ENCODE data around the gene ANKRD62. TPM values are rescaled to one million over a fixed set of nuclear protein-coding genes. Genes with fewer than 3 reads are reported as not detected.

ANKRD62 gene
- polyA plus RNA-seq, 2 donors: 0.16 to 0.45 TPM

- H3K9me3 ChIP-seq (ENCODE audit: control insufficient read depth in 2 of 2, insufficient read depth in 1 of 2, low read depth in 1 of 2, low read length in 1 of 2): peaks cover 0 to 6% of the 10 kb centered on the region in 2 donors
- peaks cover 0 to 2% of the 10 kb centered on the region in 2 donors for H3K27me3 ChIP-seq (ENCODE audit: control insufficient read depth in 1 of 2, insufficient read depth in 2 of 2, low read length in 2 of 2)
- H3K36me3 ChIP-seq (ENCODE audit: control insufficient read depth in 2 of 2, insufficient read depth in 2 of 2, low read length in 1 of 2): peaks cover 0 to 3% of the 10 kb centered on the region in 2 donors
- H3K4me1 ChIP-seq (ENCODE audit: control insufficient read depth in 2 of 2, insufficient read depth in 2 of 2, low read length in 1 of 2): peaks cover 3 to 26% of the 10 kb centered on the region in 2 donors
- no peak overlapping the region for H3K4me3 ChIP-seq (ENCODE audit: low read depth in 1 of 2, low read length in 2 of 2)
- H3K27ac ChIP-seq (ENCODE audit: low read depth in 2 of 2, low read length in 1 of 2): no peak overlapping the region
- 72 to 82% methylated on average over 17 of the region's 17 CpGs for WGBS, 2 donors
Observed at GRCh38 chr18:12092398-12093229, 1.0 kb upstream of the ANKRD62 start.

GRCh38 chr18:12098374-12098773, 4.7 kb downstream of the ANKRD62 start:
- Histone ChIP-seq H3K27me3 (ENCODE audit: control insufficient read depth in 1 of 2, insufficient read depth in 2 of 2, low read length in 2 of 2) (no peaks in the 10 kb centered on the region), H3K9me3 (ENCODE audit: control insufficient read depth in 2 of 2, insufficient read depth in 1 of 2, low read depth in 1 of 2, low read length in 1 of 2) (no peaks in the 10 kb centered on the region), H3K27ac (ENCODE audit: low read depth in 2 of 2, low read length in 1 of 2) (no peak overlapping the region), H3K36me3 (ENCODE audit: control insufficient read depth in 2 of 2, insufficient read depth in 2 of 2, low read length in 1 of 2) (no peaks in the 10 kb centered on the region), H3K4me3 (ENCODE audit: low read depth in 1 of 2, low read length in 2 of 2) (no peak overlapping the region), H3K4me1 (ENCODE audit: control insufficient read depth in 2 of 2, insufficient read depth in 2 of 2, low read length in 1 of 2) (no peaks in the 10 kb centered on the region)
- WGBS, 2 donors: 78 to 83% methylated on average over 5 of the region's 5 CpGs

DNA sequence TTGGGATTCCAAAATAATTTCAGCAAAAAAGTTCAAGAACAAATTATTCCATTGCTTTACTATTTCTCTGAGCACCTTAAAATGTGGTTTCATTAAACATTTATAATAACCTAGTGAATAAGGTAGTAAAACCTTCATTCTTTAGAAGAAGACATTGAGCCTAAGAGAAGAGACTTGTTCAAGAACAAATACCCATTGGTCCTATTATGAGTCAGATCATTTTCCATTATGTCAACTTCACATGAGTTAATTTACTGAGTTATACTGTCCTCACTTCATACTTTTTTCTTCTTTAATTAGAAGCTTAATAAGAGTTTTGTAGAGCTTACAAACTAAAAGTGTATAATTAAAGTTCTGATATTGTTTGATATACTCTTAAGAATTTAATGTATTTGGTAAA, 5.5 kb downstream of the ANKRD62 start:
- H3K9me3 ChIP-seq (ENCODE audit: control insufficient read depth in 2 of 2, insufficient read depth in 1 of 2, low read depth in 1 of 2, low read length in 1 of 2): no peaks in the 10 kb centered on the region
- no peaks in the 10 kb centered on the region for H3K36me3 ChIP-seq (ENCODE audit: control insufficient read depth in 2 of 2, insufficient read depth in 2 of 2, low read length in 1 of 2)
- no peaks in the 10 kb centered on the region for H3K27me3 ChIP-seq (ENCODE audit: control insufficient read depth in 1 of 2, insufficient read depth in 2 of 2, low read length in 2 of 2)
- no peak overlapping the region for H3K4me3 ChIP-seq (ENCODE audit: low read depth in 1 of 2, low read length in 2 of 2)
- no peaks in the 10 kb centered on the region for H3K4me1 ChIP-seq (ENCODE audit: control insufficient read depth in 2 of 2, insufficient read depth in 2 of 2, low read length in 1 of 2)
- no peak overlapping the region for H3K27ac ChIP-seq (ENCODE audit: low read depth in 2 of 2, low read length in 1 of 2)

DNA sequence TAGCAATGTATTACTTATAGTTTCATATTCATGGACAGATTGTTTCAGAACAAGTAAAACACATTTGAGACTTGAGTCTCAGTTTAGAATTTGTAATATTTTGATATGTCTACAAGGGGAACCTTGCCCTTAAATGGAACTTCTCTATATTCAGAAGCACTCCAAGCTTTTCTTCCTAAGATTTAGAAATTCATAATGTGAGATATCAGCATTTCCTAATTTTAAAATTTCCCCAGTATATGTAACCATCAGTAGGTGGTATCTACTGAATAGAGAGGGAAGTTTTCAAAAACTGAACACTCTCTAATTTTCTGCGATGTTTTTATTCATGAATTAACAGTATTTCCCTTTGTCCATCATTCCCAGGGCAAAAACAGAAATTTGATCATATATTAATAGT, 7.6 kb downstream of the ANKRD62 start:
- Histone ChIP-seq H3K9me3 (ENCODE audit: control insufficient read depth in 2 of 2, insufficient read depth in 1 of 2, low read depth in 1 of 2, low read length in 1 of 2) (no peaks in the 10 kb centered on the region), H3K27me3 (ENCODE audit: control insufficient read depth in 1 of 2, insufficient read depth in 2 of 2, low read length in 2 of 2) (no peaks in the 10 kb centered on the region), H3K4me1 (ENCODE audit: control insufficient read depth in 2 of 2, insufficient read depth in 2 of 2, low read length in 1 of 2) (no peaks in the 10 kb centered on the region), H3K4me3 (ENCODE audit: low read depth in 1 of 2, low read length in 2 of 2) (no peak overlapping the region), H3K36me3 (ENCODE audit: control insufficient read depth in 2 of 2, insufficient read depth in 2 of 2, low read length in 1 of 2) (no peaks in the 10 kb centered on the region), H3K27ac (ENCODE audit: low read depth in 2 of 2, low read length in 1 of 2) (no peak overlapping the region)
- 83 to 96% methylated on average over 1 of the region's 1 CpG for WGBS, 2 donors

GRCh38 chr18:12102136-12102842, 8.6 kb downstream of the ANKRD62 start:
- Histone ChIP-seq H3K36me3 (ENCODE audit: control insufficient read depth in 2 of 2, insufficient read depth in 2 of 2, low read length in 1 of 2) (no peaks in the 10 kb centered on the region), H3K4me3 (ENCODE audit: low read depth in 1 of 2, low read length in 2 of 2) (no peak overlapping the region), H3K9me3 (ENCODE audit: control insufficient read depth in 2 of 2, insufficient read depth in 1 of 2, low read depth in 1 of 2, low read length in 1 of 2) (no peaks in the 10 kb centered on the region), H3K27ac (ENCODE audit: low read depth in 2 of 2, low read length in 1 of 2) (no peak overlapping the region), H3K4me1 (ENCODE audit: control insufficient read depth in 2 of 2, insufficient read depth in 2 of 2, low read length in 1 of 2) (no peaks in the 10 kb centered on the region), H3K27me3 (ENCODE audit: control insufficient read depth in 1 of 2, insufficient read depth in 2 of 2, low read length in 2 of 2) (no peaks in the 10 kb centered on the region)
- WGBS, 2 donors: 58 to 61% methylated on average over 13 of the region's 13 CpGs

GRCh38 chr18:12106471-12106870, 12.8 kb downstream of the ANKRD62 start:
- no peaks in the 10 kb centered on the region for H3K9me3 ChIP-seq (ENCODE audit: control insufficient read depth in 2 of 2, insufficient read depth in 1 of 2, low read depth in 1 of 2, low read length in 1 of 2)
- no peaks in the 10 kb centered on the region for H3K4me1 ChIP-seq (ENCODE audit: control insufficient read depth in 2 of 2, insufficient read depth in 2 of 2, low read length in 1 of 2)
- H3K4me3 ChIP-seq (ENCODE audit: low read depth in 1 of 2, low read length in 2 of 2): no peak overlapping the region
- peaks cover 0 to 3% of the 10 kb centered on the region in 2 donors for H3K27me3 ChIP-seq (ENCODE audit: control insufficient read depth in 1 of 2, insufficient read depth in 2 of 2, low read length in 2 of 2)
- no peaks in the 10 kb centered on the region for H3K36me3 ChIP-seq (ENCODE audit: control insufficient read depth in 2 of 2, insufficient read depth in 2 of 2, low read length in 1 of 2)
- H3K27ac ChIP-seq (ENCODE audit: low read depth in 2 of 2, low read length in 1 of 2): no peak overlapping the region
- 80 to 85% methylated on average over 2 of the region's 2 CpGs for WGBS, 2 donors

DNA sequence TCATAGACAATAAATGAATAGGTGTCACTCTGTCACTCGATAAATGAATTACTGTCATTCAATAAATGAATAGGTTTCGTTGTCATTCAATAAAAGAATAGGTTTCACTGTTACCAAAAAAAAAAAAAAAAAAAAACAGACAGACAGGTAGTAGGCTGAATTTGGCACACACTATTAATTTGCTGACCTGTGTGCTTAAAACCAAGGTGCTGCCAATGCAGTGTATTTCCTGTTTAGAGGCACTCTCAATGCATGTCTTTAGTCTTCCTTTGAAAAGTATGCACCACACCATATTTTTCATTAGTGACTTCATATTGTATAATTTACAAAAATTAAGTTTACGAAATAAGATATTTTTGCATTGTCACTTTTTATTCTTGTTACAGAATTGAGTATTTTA, 16.2 kb downstream of the ANKRD62 start:
- 89 to 94% methylated on average over 3 of the region's 3 CpGs for WGBS, 2 donors
- H3K27ac ChIP-seq (ENCODE audit: low read depth in 2 of 2, low read length in 1 of 2): no peak overlapping the region
- peaks cover 0 to 3% of the 10 kb centered on the region in 2 donors for H3K27me3 ChIP-seq (ENCODE audit: control insufficient read depth in 1 of 2, insufficient read depth in 2 of 2, low read length in 2 of 2)
- H3K4me1 ChIP-seq (ENCODE audit: control insufficient read depth in 2 of 2, insufficient read depth in 2 of 2, low read length in 1 of 2): no peaks in the 10 kb centered on the region
- no peaks in the 10 kb centered on the region for H3K36me3 ChIP-seq (ENCODE audit: control insufficient read depth in 2 of 2, insufficient read depth in 2 of 2, low read length in 1 of 2)
- H3K4me3 ChIP-seq (ENCODE audit: low read depth in 1 of 2, low read length in 2 of 2): no peak overlapping the region
- no peaks in the 10 kb centered on the region for H3K9me3 ChIP-seq (ENCODE audit: control insufficient read depth in 2 of 2, insufficient read depth in 1 of 2, low read depth in 1 of 2, low read length in 1 of 2)

GRCh38 chr18:12113999-12114646, 20.5 kb downstream of the ANKRD62 start:
- Histone ChIP-seq H3K36me3 (ENCODE audit: control insufficient read depth in 2 of 2, insufficient read depth in 2 of 2, low read length in 1 of 2) (no peaks in the 10 kb centered on the region), H3K27me3 (ENCODE audit: control insufficient read depth in 1 of 2, insufficient read depth in 2 of 2, low read length in 2 of 2) (peaks cover 0 to 2% of the 10 kb centered on the region in 2 donors), H3K4me1 (ENCODE audit: control insufficient read depth in 2 of 2, insufficient read depth in 2 of 2, low read length in 1 of 2) (no peaks in the 10 kb centered on the region), H3K27ac (ENCODE audit: low read depth in 2 of 2, low read length in 1 of 2) (no peak overlapping the region), H3K4me3 (ENCODE audit: low read depth in 1 of 2, low read length in 2 of 2) (no peak overlapping the region), H3K9me3 (ENCODE audit: control insufficient read depth in 2 of 2, insufficient read depth in 1 of 2, low read depth in 1 of 2, low read length in 1 of 2) (no peaks in the 10 kb centered on the region)
- 50 to 56% methylated on average over 5 of the region's 5 CpGs for WGBS, 2 donors

DNA sequence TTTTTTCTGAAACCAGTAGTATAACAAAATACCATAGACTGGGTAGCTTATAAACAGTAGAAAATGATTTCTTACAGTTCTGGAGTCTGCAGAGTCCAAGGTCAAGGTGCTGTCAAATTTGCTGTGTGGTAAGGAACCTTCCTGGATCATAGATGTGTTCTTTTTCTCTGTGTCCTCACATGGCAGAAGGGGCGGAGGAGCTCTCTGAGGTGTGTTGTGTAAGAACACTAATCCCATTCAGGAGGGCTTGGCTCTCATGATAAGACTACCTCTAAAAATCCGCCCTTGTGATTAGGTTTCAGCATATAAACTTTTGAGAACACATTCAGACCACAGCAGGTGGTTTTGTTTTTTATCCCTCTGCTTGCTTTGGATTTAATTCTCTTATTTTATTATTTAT, 25.7 kb downstream of the ANKRD62 start:
- WGBS, 2 donors: 76 to 84% methylated on average over 2 of the region's 2 CpGs
- no peaks in the 10 kb centered on the region for H3K4me1 ChIP-seq (ENCODE audit: control insufficient read depth in 2 of 2, insufficient read depth in 2 of 2, low read length in 1 of 2)

More for the DNA sequence above, 25.7 kb downstream of the ANKRD62 start:
- Histone ChIP-seq H3K9me3 (ENCODE audit: control insufficient read depth in 2 of 2, insufficient read depth in 1 of 2, low read depth in 1 of 2, low read length in 1 of 2) (no peaks in the 10 kb centered on the region), H3K4me3 (ENCODE audit: low read depth in 1 of 2, low read length in 2 of 2) (no peak overlapping the region), H3K27ac (ENCODE audit: low read depth in 2 of 2, low read length in 1 of 2) (no peak overlapping the region), H3K27me3 (ENCODE audit: control insufficient read depth in 1 of 2, insufficient read depth in 2 of 2, low read length in 2 of 2) (no peaks in the 10 kb centered on the region), H3K36me3 (ENCODE audit: control insufficient read depth in 2 of 2, insufficient read depth in 2 of 2, low read length in 1 of 2) (no peaks in the 10 kb centered on the region)

All from esophagus (tissue), 2 donors.